ENCODE data around the gene MYO10. TPM values are rescaled to one million over a fixed set of nuclear protein-coding genes. Genes with fewer than 3 reads are reported as not detected.

MYO10 gene
- total and polyA plus RNA-seq, 2 experiments from 2014 or later, result 33.7 to 52.4 TPM

- H3K27ac ChIP-seq, result peak overlapping the region; percentile 33
Observed at GRCh38 chr5:16937503-16938161, 1.5 kb upstream of the MYO10 start.

GRCh38 chr5:16936989-16937438 lies 926 bp upstream of the MYO10 start:
- WGBS (ENCODE audit: low lambda C conversion rate, missing lambda C conversion rate), result 16% methylated on average over 11 of the region's 11 CpGs
- H3K4me3 ChIP-seq, result peak overlapping the region; percentile 62
- DNase-seq (ENCODE audit: low spot score), result peak; percentile 79

More at GRCh38 chr5:16937503-16938161, 1.5 kb upstream of the MYO10 start:
- no peaks in the 10 kb centered on the region for H3K9me3 ChIP-seq (ENCODE audit: low read depth)
- H3K4me1 ChIP-seq (ENCODE audit: insufficient read depth), result no peaks in the 10 kb centered on the region
- no peak overlapping the region for H2AFZ ChIP-seq
- H4K20me1 ChIP-seq (ENCODE audit: insufficient read depth, poor library complexity, severe bottlenecking), result peaks cover 21% of the 10 kb centered on the region
- peaks cover 28% of the 10 kb centered on the region for H3K79me2 ChIP-seq
- H3K27me3 ChIP-seq, result peaks cover 7% of the 10 kb centered on the region
- no peak overlapping the region for H3K4me3 ChIP-seq
- WGBS (ENCODE audit: low lambda C conversion rate, missing lambda C conversion rate), result 92% methylated on average over 7 of the region's 7 CpGs
- DNase-seq (ENCODE audit: low spot score), result no peak
- H3K36me3 ChIP-seq (replicated peaks; ENCODE audit: insufficient read depth, low read depth), result no peaks in the 10 kb centered on the region
- TF ChIP-seq CTCF (IDR thresholded peaks at IDR 0.05; ENCODE audit: poor library complexity) (no peak), EZH2 (IDR thresholded peaks at IDR 0.05; ENCODE audit: borderline replicate concordance) (no peak), EZH2phosphoT487 (IDR thresholded peaks at IDR 0.05; ENCODE audit: low read depth, severe bottlenecking, unreplicated experiment) (no peak)
- H3K9me2 ChIP-seq (replicated peaks; ENCODE audit: insufficient read depth), result no peaks in the 10 kb centered on the region
- H3K4me2 ChIP-seq, result peak overlapping the region; percentile 87

DNA sequence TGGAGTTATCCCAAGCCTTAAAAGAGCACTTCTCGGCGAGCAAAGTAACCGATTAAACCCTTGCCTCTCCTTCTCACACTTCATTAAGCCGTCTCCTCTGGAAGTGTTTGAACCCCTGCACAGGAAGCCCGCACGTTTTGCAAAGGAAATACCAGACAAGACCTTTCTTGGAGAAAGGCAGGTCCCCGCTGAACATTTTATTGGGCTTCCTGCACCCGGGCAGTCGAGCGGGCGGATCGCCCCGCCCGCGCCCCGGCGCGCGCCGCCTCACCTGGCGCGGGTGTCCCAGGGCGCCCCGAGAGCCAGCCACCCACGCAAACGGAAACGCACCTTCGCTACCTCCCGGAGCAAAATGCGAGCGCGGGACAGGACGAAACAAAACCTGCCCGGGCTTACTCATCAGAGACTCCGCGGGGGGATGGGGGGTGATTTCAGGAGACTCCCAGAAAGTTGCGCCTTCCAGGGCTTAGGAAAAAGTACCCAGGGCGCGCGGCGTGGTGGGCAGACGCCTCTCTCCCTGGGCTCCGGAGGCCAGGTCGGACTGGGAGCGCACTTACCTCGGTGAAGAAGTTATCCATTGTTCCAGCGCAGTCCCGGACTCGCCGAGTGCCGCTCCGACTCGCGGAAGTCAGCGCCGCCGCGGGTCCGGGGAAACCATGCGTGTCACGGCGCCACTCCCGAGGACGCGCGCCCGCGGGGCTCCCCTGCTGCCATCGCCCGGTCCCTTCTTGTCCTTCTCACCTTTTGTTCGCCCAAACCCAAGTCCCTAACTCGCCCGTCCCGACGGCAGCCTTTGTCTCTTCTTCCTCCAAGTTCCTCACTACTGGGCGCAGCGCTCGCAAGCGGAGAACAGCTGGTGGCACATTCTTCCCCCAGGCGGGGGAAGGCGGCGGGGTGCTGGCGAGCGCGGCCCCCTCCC lies 598 bp downstream of the MYO10 start:
- Histone ChIP-seq H3K79me2 (peaks cover 49% of the 10 kb centered on the region), H3K27me3 (peaks cover 7% of the 10 kb centered on the region), H3K36me3 (replicated peaks; ENCODE audit: insufficient read depth, low read depth) (no peaks in the 10 kb centered on the region), H2AFZ (peak overlapping the region; percentile 90), H3K27ac (peak overlapping the region; percentile 94), H4K20me1 (ENCODE audit: insufficient read depth, poor library complexity, severe bottlenecking) (peaks cover 35% of the 10 kb centered on the region), H3K9me3 (ENCODE audit: low read depth) (no peaks in the 10 kb centered on the region), H3K4me3 (peak overlapping the region; percentile 92), H3K4me2 (peak overlapping the region; percentile 72), H3K9me2 (replicated peaks; ENCODE audit: insufficient read depth) (no peaks in the 10 kb centered on the region), H3K4me1 (ENCODE audit: insufficient read depth) (peaks cover 11% of the 10 kb centered on the region)
- peak; percentile 72 for DNase-seq (ENCODE audit: low spot score)
- no peak for TF ChIP-seq CTCF (IDR thresholded peaks at IDR 0.05; ENCODE audit: poor library complexity)
- no peak for TF ChIP-seq EZH2phosphoT487 (IDR thresholded peaks at IDR 0.05; ENCODE audit: low read depth, severe bottlenecking, unreplicated experiment)
- no peak for TF ChIP-seq EZH2 (IDR thresholded peaks at IDR 0.05; ENCODE audit: borderline replicate concordance)
- under 1% methylated on average over 69 of the region's 85 CpGs for WGBS (ENCODE audit: low lambda C conversion rate, missing lambda C conversion rate)

More at GRCh38 chr5:16936989-16937438, 926 bp upstream of the MYO10 start:
- Histone ChIP-seq H3K27ac (peak overlapping the region; percentile 95), H3K9me2 (replicated peaks; ENCODE audit: insufficient read depth) (no peaks in the 10 kb centered on the region), H3K27me3 (peaks cover 7% of the 10 kb centered on the region), H3K79me2 (peaks cover 34% of the 10 kb centered on the region), H4K20me1 (ENCODE audit: insufficient read depth, poor library complexity, severe bottlenecking) (peaks cover 26% of the 10 kb centered on the region), H2AFZ (peak overlapping the region; percentile 70), H3K4me1 (ENCODE audit: insufficient read depth) (no peaks in the 10 kb centered on the region), H3K9me3 (ENCODE audit: low read depth) (no peaks in the 10 kb centered on the region), H3K36me3 (replicated peaks; ENCODE audit: insufficient read depth, low read depth) (no peaks in the 10 kb centered on the region), H3K4me2 (peak overlapping the region; percentile 87)
- TF ChIP-seq EZH2phosphoT487 (IDR thresholded peaks at IDR 0.05; ENCODE audit: low read depth, severe bottlenecking, unreplicated experiment), result no peak
- TF ChIP-seq CTCF (IDR thresholded peaks at IDR 0.05; ENCODE audit: poor library complexity), result no peak
- TF ChIP-seq EZH2 (IDR thresholded peaks at IDR 0.05; ENCODE audit: borderline replicate concordance), result no peak
